ENCODE results near the gene GDF2.

GDF2 gene

DNA sequence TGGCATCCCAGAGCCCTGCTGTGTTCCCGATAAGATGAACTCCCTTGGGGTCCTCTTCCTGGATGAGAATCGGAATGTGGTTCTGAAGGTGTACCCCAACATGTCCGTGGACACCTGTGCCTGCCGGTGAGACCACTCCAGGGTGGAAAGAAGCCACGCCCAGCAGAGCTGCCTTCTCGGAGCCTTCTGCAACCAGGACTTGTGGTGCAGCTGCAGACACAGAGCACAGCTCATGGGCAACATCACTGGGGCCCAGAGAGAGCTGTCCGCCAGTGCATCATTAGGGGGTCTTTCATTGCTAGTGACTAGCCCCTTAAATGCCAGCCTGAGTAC is 9.6 kb upstream of the GDF2 start:
- TF ChIP-seq, protein P1, sequence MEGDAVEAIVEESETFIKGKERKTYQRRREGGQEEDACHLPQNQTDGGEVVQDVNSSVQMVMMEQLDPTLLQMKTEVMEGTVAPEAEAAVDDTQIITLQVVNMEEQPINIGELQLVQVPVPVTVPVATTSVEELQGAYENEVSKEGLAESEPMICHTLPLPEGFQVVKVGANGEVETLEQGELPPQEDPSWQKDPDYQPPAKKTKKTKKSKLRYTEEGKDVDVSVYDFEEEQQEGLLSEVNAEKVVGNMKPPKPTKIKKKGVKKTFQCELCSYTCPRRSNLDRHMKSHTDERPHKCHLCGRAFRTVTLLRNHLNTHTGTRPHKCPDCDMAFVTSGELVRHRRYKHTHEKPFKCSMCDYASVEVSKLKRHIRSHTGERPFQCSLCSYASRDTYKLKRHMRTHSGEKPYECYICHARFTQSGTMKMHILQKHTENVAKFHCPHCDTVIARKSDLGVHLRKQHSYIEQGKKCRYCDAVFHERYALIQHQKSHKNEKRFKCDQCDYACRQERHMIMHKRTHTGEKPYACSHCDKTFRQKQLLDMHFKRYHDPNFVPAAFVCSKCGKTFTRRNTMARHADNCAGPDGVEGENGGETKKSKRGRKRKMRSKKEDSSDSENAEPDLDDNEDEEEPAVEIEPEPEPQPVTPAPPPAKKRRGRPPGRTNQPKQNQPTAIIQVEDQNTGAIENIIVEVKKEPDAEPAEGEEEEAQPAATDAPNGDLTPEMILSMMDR (IDR thresholded peaks at IDR 0.05; ENCODE audit: control extremely low read depth, extremely low read depth, low read depth, missing control alignments): no peak
- no peak for DNase-seq (ENCODE audit: extremely low spot score)
- POLR2A ChIA-PET: no interaction called here
- CTCF ChIA-PET: interaction anchor here (1.0 to 7.0 kb wide), 11 partner anchors 9 to 312 kb away, joined by 3 to 125 read pairs (median 9); no protein-coding TSS in a partner anchor

DNA sequence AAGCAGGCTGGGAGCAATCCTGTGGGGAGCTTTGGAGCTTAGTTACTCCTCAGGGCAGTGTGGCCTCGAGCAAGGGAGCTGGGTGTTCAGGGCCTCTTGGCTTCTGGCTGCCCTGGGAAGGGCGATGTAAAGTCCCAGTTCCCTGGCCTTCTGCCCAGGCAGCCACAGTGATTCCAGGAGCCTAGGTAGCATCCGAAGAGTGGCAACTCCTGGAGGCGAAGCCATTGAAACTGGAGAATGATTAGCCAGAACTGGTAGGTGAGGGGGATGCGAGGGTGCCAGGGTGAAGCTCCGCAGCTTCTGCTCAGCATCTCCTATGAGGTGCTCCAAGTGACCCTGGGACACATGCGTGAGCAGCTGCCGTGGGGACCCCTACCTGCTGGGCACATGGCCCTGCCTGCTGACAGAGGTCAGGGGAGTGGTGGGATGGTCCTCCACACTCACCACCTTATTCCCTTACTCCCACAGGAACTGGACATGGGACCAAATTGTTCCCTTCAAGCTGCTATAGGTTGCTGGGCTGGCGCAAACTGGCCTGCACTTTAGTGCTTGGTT is 7.8 kb upstream of the GDF2 start:
- CTCF ChIA-PET: interaction anchor here (1.9 to 7.0 kb wide), 3 partner anchors 9 to 289 kb away, joined by 5 to 125 read pairs (median 68); no protein-coding TSS in a partner anchor
- TF ChIP-seq, protein P1 (IDR thresholded peaks at IDR 0.05; ENCODE audit: control extremely low read depth, extremely low read depth, low read depth, missing control alignments): no peak
- DNase-seq (ENCODE audit: extremely low spot score): no peak
- POLR2A ChIA-PET: no interaction called here

DNA sequence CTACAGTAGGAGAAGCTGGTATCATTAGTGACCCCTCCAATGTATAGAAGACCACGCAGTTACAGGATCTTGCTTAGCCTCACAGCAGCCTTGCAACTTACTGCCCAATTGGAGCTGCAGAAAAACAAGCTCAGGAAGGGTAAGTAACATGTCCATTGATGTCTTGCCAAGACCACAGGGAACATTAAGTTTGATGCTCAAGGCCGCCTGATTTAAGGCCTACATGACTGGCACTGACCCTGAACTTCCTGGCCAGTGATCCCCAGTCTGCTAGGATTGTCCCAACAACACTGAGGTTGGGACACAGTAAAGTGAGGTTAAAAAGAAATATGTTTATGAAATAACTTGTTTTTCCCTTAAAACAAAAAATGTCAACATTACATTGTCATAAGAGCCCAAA is 6.8 kb upstream of the GDF2 start:
- DNase-seq (ENCODE audit: extremely low spot score): no peak

DNA sequence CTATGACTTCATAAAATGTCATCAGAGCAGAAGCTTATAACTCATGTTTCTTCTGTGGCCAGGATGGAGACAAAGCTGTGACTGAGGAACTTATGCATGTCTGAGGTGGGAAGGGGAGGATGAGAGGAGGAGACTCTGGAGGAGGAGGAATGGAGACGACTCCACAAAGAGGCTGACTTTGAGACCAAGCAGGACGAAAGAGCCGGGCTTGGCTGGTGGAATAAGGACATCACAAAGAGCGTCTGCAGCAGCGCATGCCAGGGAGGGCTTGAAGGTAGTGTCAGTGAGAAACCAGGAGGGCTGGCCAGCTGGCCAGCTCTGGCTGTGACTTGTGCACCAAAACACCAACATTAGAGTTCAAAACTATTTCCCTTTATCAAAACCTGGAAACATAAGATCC is 6.1 kb upstream of the GDF2 start:
- DNase-seq (ENCODE audit: extremely low spot score): no peak
- TF ChIP-seq, protein P1 (IDR thresholded peaks at IDR 0.05; ENCODE audit: control extremely low read depth, extremely low read depth, low read depth, missing control alignments): no peak
- ChIA-PET POLR2A (no interaction called here), CTCF (interaction anchor here (1.5 to 7.0 kb wide), 4 partner anchors 10 to 290 kb away, joined by 4 to 125 read pairs (median 36); no protein-coding TSS in a partner anchor)

More for the DNA sequence above, 6.8 kb upstream of the GDF2 start:
- CTCF ChIA-PET: interaction anchor here (1.5 to 7.0 kb wide), 4 partner anchors 10 to 290 kb away, joined by 4 to 125 read pairs (median 36); no protein-coding TSS in a partner anchor
- POLR2A ChIA-PET: no interaction called here
- TF ChIP-seq, protein P1 (IDR thresholded peaks at IDR 0.05; ENCODE audit: control extremely low read depth, extremely low read depth, low read depth, missing control alignments): no peak

DNA sequence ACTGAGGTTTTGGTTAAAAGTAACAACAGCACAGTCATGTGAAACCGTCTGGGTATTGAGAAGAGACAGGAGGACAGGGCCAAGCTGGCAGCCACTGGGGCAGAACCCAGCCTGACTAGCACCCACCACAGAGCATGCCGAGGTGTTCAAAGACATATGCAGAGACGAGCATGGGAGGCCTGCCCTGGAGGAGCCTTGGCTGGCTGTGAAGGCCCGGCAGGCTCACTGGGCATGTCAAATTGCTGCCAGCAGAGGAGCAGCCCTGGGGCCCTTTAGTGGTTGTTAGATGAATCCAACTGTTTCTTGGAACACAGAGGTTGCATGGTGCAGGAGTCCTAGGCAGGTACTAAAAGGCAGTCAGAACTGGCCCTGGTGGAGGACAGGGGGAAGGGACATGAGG is 5.0 kb upstream of the GDF2 start:
- TF ChIP-seq, protein P1 (IDR thresholded peaks at IDR 0.05; ENCODE audit: control extremely low read depth, extremely low read depth, low read depth, missing control alignments): no peak
- CTCF ChIA-PET: no interaction called here
- POLR2A ChIA-PET: no interaction called here

DNA sequence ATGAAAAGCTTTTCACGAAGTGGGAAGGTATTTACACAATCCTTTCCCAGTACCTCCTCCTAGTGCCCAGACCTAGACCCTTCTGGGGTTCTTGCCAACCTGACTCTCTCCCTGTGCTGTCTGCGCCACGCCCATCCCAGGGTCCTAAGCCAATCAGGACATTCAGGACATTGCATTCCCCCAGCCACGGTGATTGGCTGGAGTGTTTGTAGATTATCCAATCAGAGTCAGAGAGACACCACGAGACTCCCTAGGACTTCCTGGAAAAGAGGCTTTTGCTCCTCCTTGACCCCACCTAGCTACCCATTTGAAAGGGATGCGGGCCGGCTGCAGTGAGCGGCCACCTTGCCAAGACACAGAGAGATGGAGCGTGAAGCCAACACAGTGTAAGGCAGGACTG is 3.5 kb upstream of the GDF2 start:
- DNase-seq (ENCODE audit: extremely low spot score): no peak
- ChIA-PET POLR2A (no interaction called here), CTCF (interaction anchor here (3.1 kb wide), 1 partner anchor 271 kb away, joined by 9 read pairs; no protein-coding TSS in a partner anchor)
- TF ChIP-seq, protein P1 (IDR thresholded peaks at IDR 0.05; ENCODE audit: control extremely low read depth, extremely low read depth, low read depth, missing control alignments): no peak

More for the DNA sequence above, 5.0 kb upstream of the GDF2 start:
- DNase-seq (ENCODE audit: extremely low spot score): no peak
